ENCODE results near the gene FLACC1. TPM values are rescaled to one million over a fixed set of nuclear protein-coding genes. Genes with fewer than 3 reads are reported as not detected.

Gene FLACC1
- total and polyA plus RNA-seq, 9 of the 15 experiments (the other 6 are each of a cell fraction or from before 2014, with no cell fraction given): 0.07 to 0.68 (median 0.22) TPM; not detected in 2

DNA sequence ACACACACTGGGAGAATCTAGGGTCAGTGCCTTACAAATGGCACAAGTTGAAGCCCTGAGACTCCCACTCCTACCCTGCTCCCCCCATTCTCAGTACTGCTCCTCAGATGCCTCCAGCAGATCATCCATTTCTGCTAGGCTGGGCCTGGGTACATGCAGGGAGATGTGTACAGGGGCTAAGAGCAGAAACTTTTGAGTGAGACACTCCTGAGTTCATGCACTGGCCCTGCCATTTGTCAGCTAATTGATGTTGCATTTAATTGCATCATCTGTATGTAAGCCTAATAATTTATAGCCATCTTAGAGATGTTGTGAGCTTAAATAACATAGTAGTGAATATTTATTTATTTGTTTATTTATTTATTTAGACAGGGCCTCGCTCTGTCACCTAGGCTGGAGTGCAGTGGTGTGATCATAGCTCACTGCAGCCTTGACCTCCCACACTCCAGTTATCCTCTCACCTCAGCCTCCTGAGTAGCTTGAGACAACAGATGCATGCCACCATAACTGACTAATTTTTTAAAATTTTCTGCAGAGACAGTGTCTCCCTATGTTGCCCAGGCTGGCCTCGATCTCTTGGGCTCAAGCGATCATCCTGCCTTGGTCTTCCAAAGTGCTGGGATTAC lies 101.6 kb downstream of the FLACC1 start (continued):
- no peak for TF ChIP-seq HDAC2 (IDR thresholded peaks at IDR 0.05)

DNA sequence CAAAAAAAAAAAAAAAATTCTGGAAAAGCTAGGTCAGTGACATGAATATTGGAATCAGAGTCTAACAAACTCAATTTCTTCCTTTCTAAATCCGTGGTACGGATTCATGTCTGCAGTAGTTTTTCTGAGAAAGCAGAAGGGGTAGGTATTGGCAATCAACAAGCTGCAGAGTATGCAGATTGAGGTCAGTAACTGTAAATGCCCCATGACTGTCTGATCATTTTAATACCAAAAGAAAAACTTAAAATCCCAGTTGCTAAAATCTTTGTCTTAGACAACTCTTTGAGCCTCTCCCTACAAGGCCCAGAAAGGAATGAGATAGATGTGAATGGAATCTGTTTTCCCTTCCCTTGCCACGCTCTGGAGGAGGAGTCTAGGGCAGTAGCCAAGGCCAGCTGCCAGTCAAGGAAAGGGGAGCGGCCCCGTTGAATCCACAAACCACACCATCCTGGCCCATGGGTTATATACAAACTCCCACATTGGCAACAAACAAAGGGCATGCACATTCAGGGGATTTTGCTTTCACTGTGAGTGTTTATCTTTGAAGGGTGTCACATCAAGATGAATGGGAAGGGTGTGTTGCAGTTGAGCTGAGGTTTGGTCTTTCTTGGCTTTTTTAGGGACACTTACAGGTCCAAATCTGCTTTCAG lies 102.9 kb downstream of the FLACC1 start:
- no peaks in the 10 kb centered on the region for H3K9me1 ChIP-seq (ENCODE audit: control insufficient read depth, insufficient read depth, low read length)
- no peak overlapping the region for H3K4me3 ChIP-seq
- no peak overlapping the region for H2AFZ ChIP-seq (ENCODE audit: low read depth, low read length)
- H4K20me1 ChIP-seq (replicated peaks; ENCODE audit: control insufficient read depth, insufficient read depth, low read length): no peaks in the 10 kb centered on the region
- no peak for DNase-seq (ENCODE audit: extremely low read depth in 1 of 4, low spot score in 3 of 4)
- peak overlapping the region in 1 of 2 experiments; percentile 74; a peak in 1 of 4 replicates for H3K9ac ChIP-seq (ENCODE audit: insufficient read depth in 1 of 2, low read depth in 2 of 2, low read length in 2 of 2)
- intact Hi-C loops (cut with micrococcal nuclease) (no loop called here), in situ Hi-C loops (cut with MboI) (no loop called here)
- peaks cover 20 to 29% of the 10 kb centered on the region in 2 experiments for H3K4me1 ChIP-seq (replicated peaks in 1 of 2; ENCODE audit: control insufficient read depth in 2 of 2, insufficient read depth in 2 of 2, low read length in 2 of 2)
- peak; percentile 49 for FAIRE-seq
- ChIA-PET CTCF (ENCODE audit: low intra/inter-chr PET ratio) (no interaction called here), POLR2A (interaction anchor here (1.5 kb wide), 1 partner anchor 12 kb away, joined by 3 read pairs; no protein-coding TSS in a partner anchor)
- H3K27me3 ChIP-seq (ENCODE audit: control insufficient read depth in 2 of 2, insufficient read depth in 2 of 2, low read length in 2 of 2): no peaks in the 10 kb centered on the region
- peak overlapping the region; percentile 46; the same call in 1 of the 3 replicates for H3K27ac ChIP-seq (ENCODE audit: extremely low read depth, low read depth, low read length)
- no peak overlapping the region for H3K4me2 ChIP-seq (ENCODE audit: insufficient read depth, low read length)
- no peak; the same call in 2 of the 3 replicates for ATAC-seq
- no peaks in the 10 kb centered on the region for H3K36me3 ChIP-seq (ENCODE audit: control insufficient read depth, insufficient read depth, low read length)
- peaks cover 14% of the 10 kb centered on the region; the same call in 2 of the 3 replicates for H3K79me2 ChIP-seq (ENCODE audit: control insufficient read depth, insufficient read depth, low read length)
- BruUV-seq (replicated peaks): no TSS peak
- H3K9me3 ChIP-seq (replicated peaks; ENCODE audit: control insufficient read depth, insufficient read depth, low read depth, low read length): no peaks in the 10 kb centered on the region
- 17% methylated on average over 5 of the region's 5 CpGs for WGBS (ENCODE audit: insufficient coverage, low coverage, missing lambda C conversion rate)
- TF ChIP-seq, protein P1, sequence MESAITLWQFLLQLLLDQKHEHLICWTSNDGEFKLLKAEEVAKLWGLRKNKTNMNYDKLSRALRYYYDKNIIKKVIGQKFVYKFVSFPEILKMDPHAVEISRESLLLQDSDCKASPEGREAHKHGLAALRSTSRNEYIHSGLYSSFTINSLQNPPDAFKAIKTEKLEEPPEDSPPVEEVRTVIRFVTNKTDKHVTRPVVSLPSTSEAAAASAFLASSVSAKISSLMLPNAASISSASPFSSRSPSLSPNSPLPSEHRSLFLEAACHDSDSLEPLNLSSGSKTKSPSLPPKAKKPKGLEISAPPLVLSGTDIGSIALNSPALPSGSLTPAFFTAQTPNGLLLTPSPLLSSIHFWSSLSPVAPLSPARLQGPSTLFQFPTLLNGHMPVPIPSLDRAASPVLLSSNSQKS (CRISPR knock-in tag; IDR thresholded peaks at IDR 0.05): no peak
- TF ChIP-seq SMARCC2 (IDR thresholded peaks at IDR 0.05; ENCODE audit: low read depth) (no peak), NFYB (IDR thresholded peaks at IDR 0.05; ENCODE audit: extremely low read depth, insufficient read length) (no peak), SOX6 (IDR thresholded peaks at IDR 0.05) (0 out of 2 replicates have a peak, but pooled peaks have one; percentile 10), RBM22 (IDR thresholded peaks at IDR 0.05; ENCODE audit: low read depth, low read length, poor library complexity, severe bottlenecking) (no peak), ZKSCAN8 (CRISPR knock-in tag; IDR thresholded peaks at IDR 0.05) (no peak), SMARCE1 (IDR thresholded peaks at IDR 0.05) (0 out of 2 replicates have a peak, but pooled peaks have one; percentile 15), CBFA2T3 (IDR thresholded peaks at IDR 0.05) (peak; percentile 15; the same call in 1 of the 2 replicates), ZNF239 (CRISPR knock-in tag; IDR thresholded peaks at IDR 0.05) (no peak), ZNF311 (CRISPR knock-in tag; IDR thresholded peaks at IDR 0.05) (no peak), ATF7 (IDR thresholded peaks at IDR 0.05) (0 out of 2 replicates have a peak, but pooled peaks have one; percentile 10), TCF3 (CRISPR knock-in tag; IDR thresholded peaks at IDR 0.05) (peak; percentile 27; the same call in 1 of the 2 replicates), ELF4 (CRISPR knock-in tag; IDR thresholded peaks at IDR 0.05) (no peak), ZNF347 (CRISPR knock-in tag; IDR thresholded peaks at IDR 0.05; ENCODE audit: low read depth) (no peak)
- TF ChIP-seq, protein P2, sequence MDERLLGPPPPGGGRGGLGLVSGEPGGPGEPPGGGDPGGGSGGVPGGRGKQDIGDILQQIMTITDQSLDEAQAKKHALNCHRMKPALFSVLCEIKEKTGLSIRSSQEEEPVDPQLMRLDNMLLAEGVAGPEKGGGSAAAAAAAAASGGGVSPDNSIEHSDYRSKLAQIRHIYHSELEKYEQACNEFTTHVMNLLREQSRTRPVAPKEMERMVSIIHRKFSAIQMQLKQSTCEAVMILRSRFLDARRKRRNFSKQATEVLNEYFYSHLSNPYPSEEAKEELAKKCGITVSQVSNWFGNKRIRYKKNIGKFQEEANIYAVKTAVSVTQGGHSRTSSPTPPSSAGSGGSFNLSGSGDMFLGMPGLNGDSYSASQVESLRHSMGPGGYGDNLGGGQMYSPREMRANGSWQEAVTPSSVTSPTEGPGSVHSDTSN (CRISPR knock-in tag; IDR thresholded peaks at IDR 0.05; ENCODE audit: low read depth): no peak
- TF ChIP-seq, protein P2 (tag; conservative IDR thresholded peaks at IDR 0.05; ENCODE audit: low read depth): peak; percentile 81
